ENCODE results near the gene ARHGAP6. TPM values are rescaled to one million over a fixed set of nuclear protein-coding genes. Genes with fewer than 3 reads are reported as not detected.
"Not testable (repeated sequence)": the region's sequence is repeated elsewhere in the genome, so short reads cannot be mapped to it uniquely, and the experiment has no call there.

The ARHGAP6 gene
- total RNA-seq, 1 experiment from 2014 or later: 0.07 TPM

DNA sequence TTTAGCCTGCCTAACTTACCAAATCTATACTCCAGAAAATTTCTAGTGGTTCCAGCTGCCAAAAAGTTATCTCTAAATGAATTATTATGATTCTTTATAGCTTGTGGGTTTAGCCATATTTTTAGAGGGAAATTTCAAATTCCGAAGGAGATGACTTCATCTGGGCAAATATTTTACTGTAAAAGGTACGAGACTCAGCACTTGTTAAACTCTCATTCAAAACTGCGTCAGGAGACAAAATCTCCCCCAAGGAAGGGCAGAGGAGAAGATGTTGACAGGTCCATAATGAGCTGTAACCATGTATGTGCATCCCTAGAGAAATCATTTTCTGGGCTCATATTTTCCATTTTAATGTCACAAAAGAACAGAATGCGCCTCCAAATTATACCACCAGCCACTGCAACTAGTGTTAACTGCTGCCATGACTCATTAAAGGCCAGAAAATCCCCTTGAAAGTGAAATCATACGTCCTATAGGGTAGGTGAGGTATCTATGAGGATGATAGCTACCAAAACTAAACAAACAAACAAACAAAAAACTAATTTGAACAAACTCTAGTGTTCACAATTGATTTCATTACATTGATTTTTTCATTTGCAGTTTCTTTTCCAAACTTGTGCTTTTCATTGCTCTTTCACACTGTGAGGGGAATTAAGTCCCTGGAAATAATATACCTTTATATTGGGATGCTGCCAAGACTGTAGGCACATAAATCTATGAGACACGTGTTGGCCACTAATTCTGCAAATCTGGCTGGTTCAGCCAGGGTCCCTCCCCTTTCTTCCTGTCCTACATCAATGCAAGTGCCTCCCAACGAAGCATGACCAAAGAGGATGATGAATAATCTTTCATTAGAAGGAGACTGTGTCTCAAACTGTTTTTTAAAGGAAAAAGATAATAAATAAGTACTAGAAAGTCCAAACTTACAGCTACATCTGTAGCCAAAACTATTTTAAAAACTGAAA lies 85.8 kb downstream of the ARHGAP6 start:
- Histone ChIP-seq H2BK20ac (ENCODE audit: low read depth, low read length, poor library complexity, severe bottlenecking) (no peak overlapping the region), H4K91ac (ENCODE audit: insufficient read length, low read depth, low read length) (no peak overlapping the region), H3K9me3 (ENCODE audit: control insufficient read depth, low read depth, low read length) (no peaks in the 10 kb centered on the region), H4K5ac (ENCODE audit: insufficient read length, low read depth, low read length) (no peak overlapping the region), H3K18ac (ENCODE audit: insufficient read length, low read depth, low read length) (no peak overlapping the region), H3K14ac (ENCODE audit: insufficient read depth, low read length) (no peak overlapping the region), H4K20me1 (ENCODE audit: control insufficient read depth, insufficient read depth, insufficient read length) (no peaks in the 10 kb centered on the region), H3K27me3 (ENCODE audit: insufficient read depth, low read length) (no peaks in the 10 kb centered on the region), H3K56ac (ENCODE audit: insufficient read length, low read depth, low read length) (no peak overlapping the region), H3K79me2 (ENCODE audit: insufficient read depth, low read length) (no peaks in the 10 kb centered on the region), H2AFZ (ENCODE audit: low read length) (no peak overlapping the region), H2AK5ac (ENCODE audit: insufficient read length, low read length) (no peak overlapping the region), H2BK15ac (ENCODE audit: low read depth, low read length) (no peak overlapping the region), H3K23ac (ENCODE audit: insufficient read length, low read depth, low read length) (no peak overlapping the region), H4K8ac (replicated peaks; ENCODE audit: insufficient read length, low read depth, low read length) (no peak overlapping the region), H3K79me1 (ENCODE audit: insufficient read depth, low read depth, low read length, poor library complexity, severe bottlenecking) (no peaks in the 10 kb centered on the region), H2BK12ac (ENCODE audit: insufficient read length, low read depth, low read length) (no peak overlapping the region), H3K4ac (ENCODE audit: low read depth, low read length) (no peak overlapping the region), H2BK5ac (ENCODE audit: insufficient read length, low read length) (no peak overlapping the region), H3K27ac (ENCODE audit: insufficient read length, low read depth, low read length) (no peak overlapping the region), H3K4me2 (ENCODE audit: insufficient read depth, insufficient read length, low read length) (no peak overlapping the region), H3K23me2 (ENCODE audit: insufficient read length, low read depth, low read length, poor library complexity, severe bottlenecking) (no peaks in the 10 kb centered on the region), H3K4me1 (ENCODE audit: insufficient read depth, low read length) (no peaks in the 10 kb centered on the region), H3K9ac (ENCODE audit: extremely low read depth, insufficient read length, low read length) (no peak overlapping the region), H2BK120ac (ENCODE audit: low read depth, low read length, poor library complexity, severe bottlenecking) (no peak overlapping the region), H3T11ph (ENCODE audit: low read length) (no peak overlapping the region)
- no peak overlapping the region for H3K4me3 Mint-ChIP-seq
- no peak for TF ChIP-seq CTCF (conservative IDR thresholded peaks at IDR 0.05)
- H3K36me3 Mint-ChIP-seq (ENCODE audit: insufficient read depth in 1 of 3, low read depth in 3 of 3): peaks cover 0 to 2% (median 0%) of the 10 kb centered on the region in 3 experiments; a peak in 1 of 7 replicates
- peaks cover 42 to 55% of the 10 kb centered on the region in 2 experiments for H3K9me3 Mint-ChIP-seq
- no CpG with 5 or more reads among the region's 7 CpGs for WGBS (ENCODE audit: extremely low coverage, insufficient read length, low lambda C conversion rate)
- H3K27ac Mint-ChIP-seq: no peak overlapping the region
- H3K27me3 Mint-ChIP-seq (ENCODE audit: low read depth): peaks cover 55% of the 10 kb centered on the region
- H3K4me1 Mint-ChIP-seq: peaks cover 4% of the 10 kb centered on the region in 2 experiments; a peak in 3 of 4 replicates
- no peak for DNase-seq

GRCh38 chrX:11578301-11578700 lies 87.4 kb downstream of the ARHGAP6 start:
- H2AK5ac ChIP-seq (ENCODE audit: insufficient read length, low read length); H2AFZ ChIP-seq (ENCODE audit: low read length); H3K4me1 Mint-ChIP-seq; H3K4ac ChIP-seq (ENCODE audit: low read depth, low read length); H3K27ac ChIP-seq (ENCODE audit: insufficient read length, low read depth, low read length); H3K36me3 Mint-ChIP-seq (ENCODE audit: insufficient read depth in 1 of 3, low read depth in 3 of 3); H2BK5ac ChIP-seq (ENCODE audit: insufficient read length, low read length); H3K23ac ChIP-seq (ENCODE audit: insufficient read length, low read depth, low read length); H3T11ph ChIP-seq (ENCODE audit: low read length); H3K9me3 ChIP-seq (ENCODE audit: control insufficient read depth, low read depth, low read length); H3K79me1 ChIP-seq (ENCODE audit: insufficient read depth, low read depth, low read length, poor library complexity, severe bottlenecking); H3K4me1 ChIP-seq (ENCODE audit: insufficient read depth, low read length); H3K27ac Mint-ChIP-seq; H3K14ac ChIP-seq (ENCODE audit: insufficient read depth, low read length); DNase-seq; H3K4me3 Mint-ChIP-seq; H3K27me3 ChIP-seq (ENCODE audit: insufficient read depth, low read length); H2BK12ac ChIP-seq (ENCODE audit: insufficient read length, low read depth, low read length); H3K18ac ChIP-seq (ENCODE audit: insufficient read length, low read depth, low read length); H3K79me2 ChIP-seq (ENCODE audit: insufficient read depth, low read length); H4K8ac ChIP-seq (replicated peaks; ENCODE audit: insufficient read length, low read depth, low read length); H4K20me1 ChIP-seq (ENCODE audit: control insufficient read depth, insufficient read depth, insufficient read length); H2BK20ac ChIP-seq (ENCODE audit: low read depth, low read length, poor library complexity, severe bottlenecking); H3K56ac ChIP-seq (ENCODE audit: insufficient read length, low read depth, low read length); H3K9ac ChIP-seq (ENCODE audit: extremely low read depth, insufficient read length, low read length); H3K23me2 ChIP-seq (ENCODE audit: insufficient read length, low read depth, low read length, poor library complexity, severe bottlenecking); H3K4me2 ChIP-seq (ENCODE audit: insufficient read depth, insufficient read length, low read length); H2BK15ac ChIP-seq (ENCODE audit: low read depth, low read length); H4K5ac ChIP-seq (ENCODE audit: insufficient read length, low read depth, low read length); H4K91ac ChIP-seq (ENCODE audit: insufficient read length, low read depth, low read length); H2BK120ac ChIP-seq (ENCODE audit: low read depth, low read length, poor library complexity, severe bottlenecking): not testable (repeated sequence)
- Mint-ChIP-seq H3K27me3 (ENCODE audit: low read depth) (peaks cover 64% of the 10 kb centered on the region), H3K9me3 (peaks cover 40 to 58% of the 10 kb centered on the region in 2 experiments)
- WGBS (ENCODE audit: extremely low coverage, insufficient read length, low lambda C conversion rate): no CpG with 5 or more reads among the region's 1 CpG

All from H9 (cell line).